Left ventricle myocardium inferior (tissue), 1 donor: ENCODE data around the gene CEP162. TPM values are rescaled to one million over a fixed set of nuclear protein-coding genes. Genes with fewer than 3 reads are reported as not detected.

Experiments
- DNase-seq: peaks from one replicate; pipeline ENCODE4 v3.0.0-alpha.2; 2020
- H3K27ac ChIP-seq: fragments of 200-600 bp; replicated peaks from 2 replicates; pipeline ENCODE4 v1.8.0; 2021
- H3K27me3 ChIP-seq: fragments of 200-600 bp; 2 replicates; pipeline ENCODE4 v1.8.0; 2021; ENCODE audit warnings: low read depth
- H3K36me3 ChIP-seq: fragments of 200-600 bp; 2 replicates; pipeline ENCODE4 v1.8.0; 2021
- H3K4me1 ChIP-seq: fragments of 200-600 bp; 2 replicates; pipeline ENCODE4 v1.8.0; 2021
- H3K4me3 ChIP-seq: fragments of 200-600 bp; 2 replicates; pipeline ENCODE4 v1.8.0; 2021; ENCODE audit warnings: mild to moderate bottlenecking, moderate library complexity
- H3K9me3 ChIP-seq: fragments of 200-600 bp; replicated peaks from 2 replicates; pipeline ENCODE4 v1.8.0; 2021
- CTCF ChIP-seq: fragments of 200-600 bp; IDR thresholded peaks from 2 replicates; pipeline ENCODE4 v1.8.0; 2021; ENCODE audit warnings: antibody characterized with exemption, mild to moderate bottlenecking, borderline replicate concordance
- intact Hi-C: fragments of 100-400 bp; cut with micrococcal nuclease; formaldehyde crosslinking; loops from one replicate; pipeline ENCODE4 v1.11.0; 2022
- long read RNA-seq: library from polyadenylated mRNA; unstranded; transcript quantifications from one replicate; pipeline ENCODE4 v2.0.0, GENCODE V29; 2021
- total RNA-seq: library from RNA; stranded (reverse); fragmentation: NEBNext Ultra II Directional; extraction: Animal tissue kit (Norgen Biotek cat#: 25700); gene quantifications from one replicate; pipeline ENCODE4 v1.2.1, GENCODE V29; 2021
- donor health status: DM: no; HTN: yes; CAD: no; lungs with severe emphysema.

Gene CEP162
- total RNA-seq, result 4.0 TPM
- long read RNA-seq, full-length matches to known transcripts, result 2 of 6 reads
- long read RNA-seq, partial matches to known transcripts, result 1 of 6 reads
- long read RNA-seq, other reads (novel, unspliced or antisense), result 3 of 6 reads

- peak; percentile 94 for DNase-seq
- Histone ChIP-seq H3K27ac (peak within 1 kb of the TSS; percentile 95), H3K27me3 (peaks cover 8% of the 10 kb centered on the region), H3K36me3 (peaks cover 4% of the 10 kb centered on the region), H3K4me1 (peaks cover 27% of the 10 kb centered on the region), H3K9me3 (no peaks in the 10 kb centered on the region), H3K4me3 (peak within 1 kb of the TSS; percentile 95)
- intact Hi-C loops, result loop anchor here (10.0 kb wide), 1 partner anchor 613 kb away; no protein-coding TSS in a partner anchor
- peak; percentile 78 for TF ChIP-seq CTCF
Observed at GRCh38 chr6:84227434-84228197, at the start of gene CEP162. CEP162 (minus strand) TSS chr6:84227643; CDS start chr6:84226393, 1,250 bp downstream.

GRCh38 chr6:84274856-84275255 lies 47.4 kb upstream of the CEP162 start:
- H3K4me1 ChIP-seq, result no peaks in the 10 kb centered on the region
- no peak for DNase-seq
- no peaks in the 10 kb centered on the region for H3K9me3 ChIP-seq
- H3K4me3 ChIP-seq, result no peak overlapping the region
- TF ChIP-seq CTCF, result no peak
- H3K27me3 ChIP-seq, result no peaks in the 10 kb centered on the region
- no peaks in the 10 kb centered on the region for H3K36me3 ChIP-seq
- no peak overlapping the region for H3K27ac ChIP-seq
- intact Hi-C loops, result no loop called here

- Histone ChIP-seq H3K36me3 (no peaks in the 10 kb centered on the region), H3K27me3 (no peaks in the 10 kb centered on the region), H3K4me1 (no peaks in the 10 kb centered on the region), H3K9me3 (no peaks in the 10 kb centered on the region), H3K4me3 (no peak overlapping the region), H3K27ac (no peak overlapping the region)
- no peak for TF ChIP-seq CTCF
- DNase-seq, result no peak
- intact Hi-C loops, result no loop called here
Observed at GRCh38 chr6:84273048-84273809, 45.8 kb upstream of the CEP162 start.

GRCh38 chr6:84272298-84272697 lies 44.9 kb upstream of the CEP162 start:
- Histone ChIP-seq H3K9me3 (no peaks in the 10 kb centered on the region), H3K4me1 (no peaks in the 10 kb centered on the region), H3K36me3 (no peaks in the 10 kb centered on the region), H3K27ac (no peak overlapping the region), H3K4me3 (no peak overlapping the region), H3K27me3 (no peaks in the 10 kb centered on the region)
- TF ChIP-seq CTCF, result no peak
- intact Hi-C loops, result no loop called here
- DNase-seq, result no peak

GRCh38 chr6:84271061-84271716 lies 43.7 kb upstream of the CEP162 start:
- Histone ChIP-seq H3K9me3 (no peaks in the 10 kb centered on the region), H3K36me3 (no peaks in the 10 kb centered on the region), H3K27me3 (no peaks in the 10 kb centered on the region), H3K27ac (no peak overlapping the region), H3K4me3 (no peak overlapping the region), H3K4me1 (no peaks in the 10 kb centered on the region)
- no peak for DNase-seq
- TF ChIP-seq CTCF, result no peak
- intact Hi-C loops, result no loop called here
